PC-3 (cell line): ENCODE results near the gene BCAS1.

Experiments
- EZH2 ChIP-seq: fragments of 300-600 bp; sonication (generic); IDR thresholded peaks from one replicate; pipeline ENCODE4 v1.6.1; 2017; ENCODE audit warnings: antibody characterized with exemption, mild to moderate bottlenecking, low read length; ENCODE audit not compliant: unreplicated experiment
- TF ChIP-seq, protein P1 (sequence below): fragments of 300-600 bp; sonication (generic); conservative IDR thresholded peaks from 2 replicates; pipeline ENCODE4 v1.5.1; 2017; ENCODE audit warnings: antibody characterized with exemption, low read depth, mild to moderate bottlenecking, low read length

GRCh38 chr20:53916173-53916512 lies 154.3 kb downstream of the BCAS1 start:
- TF ChIP-seq, protein P1, sequence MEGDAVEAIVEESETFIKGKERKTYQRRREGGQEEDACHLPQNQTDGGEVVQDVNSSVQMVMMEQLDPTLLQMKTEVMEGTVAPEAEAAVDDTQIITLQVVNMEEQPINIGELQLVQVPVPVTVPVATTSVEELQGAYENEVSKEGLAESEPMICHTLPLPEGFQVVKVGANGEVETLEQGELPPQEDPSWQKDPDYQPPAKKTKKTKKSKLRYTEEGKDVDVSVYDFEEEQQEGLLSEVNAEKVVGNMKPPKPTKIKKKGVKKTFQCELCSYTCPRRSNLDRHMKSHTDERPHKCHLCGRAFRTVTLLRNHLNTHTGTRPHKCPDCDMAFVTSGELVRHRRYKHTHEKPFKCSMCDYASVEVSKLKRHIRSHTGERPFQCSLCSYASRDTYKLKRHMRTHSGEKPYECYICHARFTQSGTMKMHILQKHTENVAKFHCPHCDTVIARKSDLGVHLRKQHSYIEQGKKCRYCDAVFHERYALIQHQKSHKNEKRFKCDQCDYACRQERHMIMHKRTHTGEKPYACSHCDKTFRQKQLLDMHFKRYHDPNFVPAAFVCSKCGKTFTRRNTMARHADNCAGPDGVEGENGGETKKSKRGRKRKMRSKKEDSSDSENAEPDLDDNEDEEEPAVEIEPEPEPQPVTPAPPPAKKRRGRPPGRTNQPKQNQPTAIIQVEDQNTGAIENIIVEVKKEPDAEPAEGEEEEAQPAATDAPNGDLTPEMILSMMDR, result no peak
- TF ChIP-seq EZH2, result no peak
